ENCODE data around the gene C4orf50.

C4orf50 gene

DNA sequence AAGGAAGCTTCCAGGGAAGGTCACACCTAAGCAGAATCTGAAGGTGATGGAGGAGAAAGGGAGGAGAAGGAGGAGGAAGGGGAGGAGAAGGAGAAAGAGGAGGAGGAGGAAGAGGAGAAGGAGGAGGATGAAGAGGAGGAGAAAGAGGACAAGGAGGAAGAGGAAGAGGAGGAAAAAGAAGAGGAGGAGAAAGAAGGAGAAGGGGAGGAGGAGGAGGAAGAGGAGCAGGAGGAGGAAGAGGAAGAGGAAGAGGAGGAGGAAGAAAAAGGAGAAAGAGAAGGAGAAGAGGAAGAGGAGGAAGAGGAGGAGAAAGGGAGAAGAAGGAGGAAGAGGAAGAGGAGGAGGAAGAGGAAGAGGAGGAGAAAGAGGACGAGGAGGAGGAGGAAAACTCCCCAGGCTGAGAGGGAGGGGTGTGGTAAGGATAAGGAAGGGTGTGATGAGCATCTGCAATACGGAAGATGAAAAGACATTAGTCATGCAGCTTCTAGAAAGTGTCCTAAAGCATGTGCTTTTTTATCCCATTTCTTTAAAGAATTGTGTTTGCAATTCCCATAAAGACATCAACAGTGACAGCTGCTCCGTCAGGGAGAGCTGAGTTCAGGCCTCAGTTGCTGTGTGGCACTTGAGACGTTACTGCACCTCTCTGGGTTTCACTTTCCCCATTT is 166.5 kb downstream of the C4orf50 start:
- no peaks in the 10 kb centered on the region for H4K20me1 ChIP-seq (ENCODE audit: low read depth, low read length)
- no peak overlapping the region for H3K4me2 ChIP-seq (ENCODE audit: low read depth, low read length, poor library complexity, severe bottlenecking)
- H3K36me3 ChIP-seq (ENCODE audit: low read length) = no peaks in the 10 kb centered on the region
- H3K27me3 ChIP-seq (ENCODE audit: low read length) = no peaks in the 10 kb centered on the region
- no peaks in the 10 kb centered on the region for H3F3A ChIP-seq (ENCODE audit: insufficient read depth)
- H3K9ac ChIP-seq (ENCODE audit: low read length) = no peak overlapping the region
- no peaks in the 10 kb centered on the region for H3K9me3 ChIP-seq (ENCODE audit: insufficient read depth, low read length)
- H3K4me3 ChIP-seq (ENCODE audit: insufficient read depth, low read length, poor library complexity, severe bottlenecking) = no peak overlapping the region
- H3K27ac ChIP-seq (ENCODE audit: low read depth, low read length) = no peak overlapping the region
- no peak overlapping the region for H2AFZ ChIP-seq (ENCODE audit: low read depth, low read length, severe bottlenecking)
- no peaks in the 10 kb centered on the region for H3K9me2 ChIP-seq (replicated peaks; ENCODE audit: insufficient read depth, low read length)
- TF ChIP-seq EZH2phosphoT487 (conservative IDR thresholded peaks at IDR 0.05; ENCODE audit: low read length) = no peak
- TF ChIP-seq, protein P1, sequence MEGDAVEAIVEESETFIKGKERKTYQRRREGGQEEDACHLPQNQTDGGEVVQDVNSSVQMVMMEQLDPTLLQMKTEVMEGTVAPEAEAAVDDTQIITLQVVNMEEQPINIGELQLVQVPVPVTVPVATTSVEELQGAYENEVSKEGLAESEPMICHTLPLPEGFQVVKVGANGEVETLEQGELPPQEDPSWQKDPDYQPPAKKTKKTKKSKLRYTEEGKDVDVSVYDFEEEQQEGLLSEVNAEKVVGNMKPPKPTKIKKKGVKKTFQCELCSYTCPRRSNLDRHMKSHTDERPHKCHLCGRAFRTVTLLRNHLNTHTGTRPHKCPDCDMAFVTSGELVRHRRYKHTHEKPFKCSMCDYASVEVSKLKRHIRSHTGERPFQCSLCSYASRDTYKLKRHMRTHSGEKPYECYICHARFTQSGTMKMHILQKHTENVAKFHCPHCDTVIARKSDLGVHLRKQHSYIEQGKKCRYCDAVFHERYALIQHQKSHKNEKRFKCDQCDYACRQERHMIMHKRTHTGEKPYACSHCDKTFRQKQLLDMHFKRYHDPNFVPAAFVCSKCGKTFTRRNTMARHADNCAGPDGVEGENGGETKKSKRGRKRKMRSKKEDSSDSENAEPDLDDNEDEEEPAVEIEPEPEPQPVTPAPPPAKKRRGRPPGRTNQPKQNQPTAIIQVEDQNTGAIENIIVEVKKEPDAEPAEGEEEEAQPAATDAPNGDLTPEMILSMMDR (IDR thresholded peaks at IDR 0.05; ENCODE audit: insufficient read depth, low read length, poor library complexity, severe bottlenecking) = no peak
- H3K79me2 ChIP-seq (ENCODE audit: insufficient read depth, low read length) = no peaks in the 10 kb centered on the region

All from SU-DHL-6 (cell line).